Hematopoietic multipotent progenitor cell (in vitro differentiated cells): Measurements from ENCODE around the gene ZNF860. TPM values are rescaled to one million over a fixed set of nuclear protein-coding genes. Genes with fewer than 3 reads are reported as not detected.
"Not testable (repeated sequence)": the region's sequence is repeated elsewhere in the genome, so short reads cannot be mapped to it uniquely, and the experiment has no call there.

ENCODE experiments used
- DNase-seq, 3 donors: peaks; one replicate each; pipeline ENCODE4 v3.0.0-alpha.2; 2011 to 2015; ENCODE audit warnings: low read depth in 2 of 3, low spot score in 2 of 3
- total RNA-seq: library from RNA; depleted of rRNA; stranded (reverse); fragments of >200 nt; gene quantifications from one replicate; pipeline ENCODE4 v1.2.3, GENCODE V29; 2012

Gene ZNF860
- total RNA-seq, 1 donor = under 0.01 TPM

DNA sequence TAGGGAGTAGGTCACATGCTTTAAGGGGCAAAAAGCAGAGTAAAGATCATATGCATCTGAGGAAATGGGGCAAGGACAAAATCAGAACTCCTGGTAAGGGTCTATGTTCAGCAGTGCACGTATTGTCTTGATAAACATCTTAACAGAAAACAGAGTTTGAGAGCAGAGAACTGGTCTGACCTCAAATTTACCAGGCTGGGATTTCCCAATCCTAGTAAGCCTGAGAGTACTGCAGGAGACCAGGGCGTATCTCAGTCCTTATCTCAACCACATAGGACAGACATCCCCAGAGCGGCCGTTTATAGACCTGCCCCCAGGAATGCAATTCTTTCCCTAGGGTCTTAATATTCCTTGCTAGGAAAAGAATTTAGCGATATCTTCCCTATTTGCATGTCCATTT is 13.5 kb downstream of the ZNF860 start:
- not testable (repeated sequence) for DNase-seq

DNA sequence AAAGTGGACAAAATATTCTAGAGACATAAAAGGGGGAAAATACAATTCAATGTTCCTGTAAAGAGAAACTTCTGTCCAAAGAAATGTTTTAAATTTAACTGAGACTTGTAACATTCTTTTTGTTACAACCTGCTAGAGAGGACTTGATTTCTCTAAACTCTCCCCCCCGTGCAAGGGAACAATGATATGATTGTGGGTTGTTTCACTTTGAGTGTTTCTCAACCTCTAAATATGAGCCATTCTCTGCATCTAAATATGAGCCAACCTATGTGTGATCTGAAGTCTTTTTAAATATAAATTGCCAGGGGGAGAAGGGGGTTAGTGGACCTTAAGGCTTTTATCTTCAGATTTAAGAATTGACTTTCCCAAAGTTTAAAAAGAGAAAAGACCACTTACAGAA is 14.6 kb downstream of the ZNF860 start:
- no peak for DNase-seq

DNA sequence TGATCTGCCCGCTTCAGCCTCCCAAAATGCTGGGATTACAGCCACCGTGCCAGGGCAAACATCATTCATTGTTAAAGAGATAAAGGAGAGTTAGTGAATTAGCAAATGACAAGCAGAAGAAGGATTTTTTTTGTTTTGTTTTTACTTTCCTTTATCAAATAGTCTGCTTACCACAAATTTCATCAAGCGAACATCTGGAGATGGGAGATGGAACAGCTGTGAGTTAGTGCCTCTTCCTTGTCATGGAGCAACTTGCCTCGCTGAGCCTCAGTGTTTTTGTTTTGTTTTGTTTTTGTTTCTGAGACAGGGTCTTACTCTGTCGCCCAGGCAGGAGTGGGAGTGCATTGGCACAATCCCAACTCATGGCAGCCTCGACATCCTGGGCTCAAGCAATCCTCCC is 15.9 kb downstream of the ZNF860 start:
- no peak for DNase-seq

DNA sequence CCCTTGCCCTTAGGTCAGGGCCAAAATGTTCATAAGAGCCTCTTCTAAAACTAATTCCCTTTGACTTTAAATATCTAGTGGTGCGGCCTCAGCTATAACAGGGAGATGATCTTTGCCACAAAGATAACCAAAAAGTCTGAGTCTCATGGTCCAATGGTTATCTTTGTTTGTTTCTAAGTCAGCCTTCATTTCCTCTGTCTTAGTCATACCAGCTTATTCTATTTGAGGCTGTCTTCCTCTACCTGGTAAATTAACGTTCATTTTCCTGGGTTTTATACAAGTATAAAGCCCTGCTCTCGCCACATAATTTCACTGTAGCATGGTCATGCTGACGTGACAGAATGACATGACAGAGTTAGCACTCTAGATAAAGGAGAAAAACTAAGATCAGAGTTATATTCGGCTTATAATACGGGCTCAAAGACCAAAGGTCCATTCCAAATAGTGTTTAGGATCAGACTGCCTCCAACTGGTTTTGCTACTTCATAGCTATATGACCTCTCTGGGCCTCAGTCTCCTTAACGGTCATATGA is 18.4 kb downstream of the ZNF860 start:
- no peak for DNase-seq

DNA sequence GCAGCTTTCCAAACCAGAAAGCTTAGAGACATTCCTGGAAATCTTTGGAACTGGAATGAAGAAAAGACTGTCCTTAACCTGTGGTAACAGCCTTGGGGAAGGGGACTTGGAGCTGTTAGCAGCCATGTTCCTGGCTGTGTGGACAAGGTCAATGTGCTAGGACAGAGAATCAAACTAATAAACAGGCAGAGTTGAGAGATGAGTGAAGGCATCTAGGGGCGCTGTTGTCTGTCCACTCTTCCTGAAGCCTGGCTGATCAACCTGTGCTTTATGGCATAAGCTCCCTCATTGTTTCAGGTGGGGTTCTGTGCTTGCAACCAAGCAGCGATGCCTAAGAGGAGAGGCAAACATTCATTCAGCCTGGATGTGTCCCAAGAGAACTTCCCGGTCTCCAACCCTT is 19.3 kb downstream of the ZNF860 start:
- no peak for DNase-seq

DNA sequence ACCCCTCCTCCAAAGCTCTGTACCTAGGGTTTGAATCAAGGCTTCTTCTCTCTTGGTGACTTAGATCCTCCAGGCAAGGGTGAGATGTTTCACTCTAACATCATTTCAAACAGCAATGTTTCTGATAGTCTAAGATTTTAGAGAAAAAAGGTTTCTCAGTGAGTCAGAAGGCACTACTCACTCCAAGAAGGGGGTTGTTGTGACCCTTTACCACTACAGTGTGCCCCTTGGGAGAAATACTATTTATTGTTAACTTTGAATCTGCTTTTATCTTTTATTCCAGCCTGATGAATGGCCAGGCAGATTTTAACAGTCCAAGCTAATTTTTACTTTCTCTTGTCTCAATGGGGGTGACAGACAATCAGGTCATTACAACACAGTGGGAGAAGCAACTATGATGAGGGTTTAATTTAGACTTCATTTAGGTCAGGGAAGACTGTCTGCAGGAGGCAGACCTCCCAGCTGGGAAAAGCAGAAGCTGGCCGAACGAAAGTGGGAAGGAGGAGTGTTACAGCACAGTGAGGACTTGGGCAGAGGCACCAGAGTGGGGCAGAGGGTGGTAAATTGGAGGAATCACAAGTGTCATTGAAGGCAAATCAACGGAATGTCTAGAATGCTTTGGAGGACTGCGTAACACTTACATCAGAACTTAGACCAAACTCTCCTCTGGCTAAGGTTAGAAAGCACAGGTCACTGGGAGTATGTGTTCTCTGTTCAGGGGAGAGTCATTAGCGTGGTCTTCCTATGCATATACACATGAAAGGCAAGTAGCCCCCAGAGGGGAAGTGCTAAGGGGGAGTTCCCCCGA is 21.2 kb downstream of the ZNF860 start:
- DNase-seq = no peak

DNA sequence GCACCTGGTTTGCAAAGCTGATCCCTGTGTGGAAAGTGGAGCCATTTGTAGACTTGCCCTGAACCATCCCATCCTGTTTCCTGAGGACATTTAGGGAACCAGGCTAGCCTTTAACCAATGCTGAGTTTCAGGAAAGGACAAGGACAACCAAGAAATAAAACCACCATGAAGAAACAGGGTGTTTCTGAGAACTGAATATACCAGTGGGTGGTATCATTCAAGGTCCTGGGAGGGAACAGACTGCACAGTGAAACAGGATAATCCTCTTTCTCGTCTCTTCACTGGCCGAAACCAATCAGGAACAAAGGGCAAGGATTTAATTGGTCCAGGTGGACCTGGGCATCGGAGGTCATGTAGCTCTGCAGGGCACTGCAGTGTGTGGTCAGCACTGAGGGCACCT is 21.8 kb downstream of the ZNF860 start:
- DNase-seq = no peak

DNA sequence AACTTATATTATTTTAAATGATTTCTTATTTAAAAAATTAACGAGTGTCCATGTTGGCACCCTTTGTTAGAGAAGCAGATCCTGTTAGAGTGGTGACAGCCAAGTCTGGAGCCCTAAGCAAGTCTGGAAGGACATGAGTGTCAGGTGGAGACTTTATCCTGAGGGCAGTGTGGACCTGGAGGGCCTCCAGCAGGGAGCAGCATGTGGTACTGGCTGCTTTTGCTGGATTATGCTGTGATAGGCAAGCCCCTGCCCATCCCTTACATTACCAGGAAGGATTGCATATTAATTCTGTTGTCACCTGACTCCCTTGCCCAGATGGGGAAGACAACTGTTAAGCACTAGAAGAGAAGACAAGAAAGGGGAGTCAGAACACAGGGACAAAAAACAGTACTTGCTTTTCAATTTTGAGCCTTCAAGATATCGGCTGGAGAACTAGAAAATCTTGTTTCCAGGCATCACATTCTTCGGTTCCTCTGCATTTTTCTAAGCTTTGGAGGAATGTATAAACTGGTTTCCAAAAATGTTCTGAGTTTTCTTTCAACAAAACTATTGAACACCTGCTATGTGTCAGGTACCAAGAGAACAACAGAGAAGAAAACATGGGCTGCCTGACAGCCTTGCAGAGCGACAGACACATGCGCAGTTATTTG is 22.7 kb downstream of the ZNF860 start:
- no peak for DNase-seq

DNA sequence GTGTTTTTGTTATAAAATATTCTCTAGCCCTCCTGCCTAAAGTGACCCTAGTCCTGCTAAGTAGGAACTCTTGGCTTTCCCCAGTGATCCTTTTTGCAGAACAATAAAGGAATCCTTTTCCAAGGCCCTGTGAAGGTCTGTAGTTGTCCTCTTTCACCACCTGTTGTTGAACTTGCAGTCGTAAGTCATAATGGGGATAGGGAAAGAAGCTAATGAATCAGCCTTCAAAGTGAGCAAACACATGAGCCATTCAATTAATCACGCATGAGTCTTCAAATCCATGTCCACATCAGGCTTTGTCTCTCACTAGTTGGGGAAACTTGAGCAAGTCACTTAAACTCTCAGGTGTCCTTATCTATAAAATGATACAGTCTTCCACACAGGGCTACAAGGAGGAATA is 27.6 kb downstream of the ZNF860 start:
- DNase-seq = no peak

DNA sequence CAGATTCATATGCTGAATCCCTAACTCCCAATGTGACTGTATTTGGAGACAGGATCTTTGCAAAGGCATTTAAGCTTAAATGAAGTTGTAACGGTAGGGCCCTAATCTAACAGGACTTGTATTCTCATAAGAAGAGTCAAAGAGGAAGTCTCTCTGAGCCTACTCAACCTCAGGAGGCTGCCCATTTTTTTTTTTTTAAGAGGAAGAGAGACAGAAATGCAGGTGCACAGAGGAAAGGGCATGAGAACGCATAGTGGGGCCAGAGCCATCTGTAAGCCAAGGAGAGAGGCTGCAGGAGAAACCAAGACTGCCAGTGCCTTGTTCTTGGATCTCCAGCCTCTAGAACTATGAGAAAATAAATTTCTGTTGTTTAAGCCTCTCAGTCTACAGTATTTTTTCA is 28.4 kb downstream of the ZNF860 start:
- DNase-seq = peak in 1 of 3 donors; percentile 28

DNA sequence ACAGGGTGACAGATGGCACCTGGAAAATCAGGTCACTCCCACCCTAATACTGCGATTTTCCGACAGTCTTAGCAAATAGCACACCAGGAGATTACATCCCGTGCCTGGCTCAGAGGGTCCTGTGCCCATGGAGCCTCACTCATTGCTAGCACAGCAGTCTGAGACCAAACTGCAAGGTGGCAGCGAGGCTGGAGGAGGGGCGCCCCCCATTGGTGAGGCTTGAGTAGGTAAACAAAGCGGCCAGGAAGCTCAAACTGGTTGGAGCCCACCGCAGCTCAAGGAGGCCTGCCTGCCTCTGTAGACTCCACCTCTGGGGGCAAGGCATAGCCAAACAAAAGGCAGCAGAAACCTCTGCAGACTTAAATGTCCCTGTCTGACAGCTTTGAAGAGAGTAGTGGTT is 29.1 kb downstream of the ZNF860 start:
- DNase-seq = not testable (repeated sequence)

DNA sequence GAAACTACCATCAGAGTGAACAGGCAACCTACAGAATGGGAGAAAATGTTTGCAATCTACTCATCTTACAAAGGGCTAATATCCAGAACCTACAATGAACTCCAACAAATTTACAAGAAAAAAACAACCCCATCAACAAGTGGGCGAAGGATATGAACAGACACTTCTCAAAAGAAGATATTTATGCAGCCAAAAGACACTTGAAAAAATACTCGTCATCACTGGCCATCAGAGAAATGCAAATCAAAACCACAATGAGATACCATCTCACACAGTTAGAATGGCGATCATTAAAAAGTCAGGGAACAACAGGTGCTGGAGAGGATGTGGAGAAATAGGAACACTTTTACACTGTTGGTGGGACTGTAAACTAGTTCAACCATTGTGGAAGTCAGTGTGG is 34.1 kb downstream of the ZNF860 start:
- not testable (repeated sequence) for DNase-seq

DNA sequence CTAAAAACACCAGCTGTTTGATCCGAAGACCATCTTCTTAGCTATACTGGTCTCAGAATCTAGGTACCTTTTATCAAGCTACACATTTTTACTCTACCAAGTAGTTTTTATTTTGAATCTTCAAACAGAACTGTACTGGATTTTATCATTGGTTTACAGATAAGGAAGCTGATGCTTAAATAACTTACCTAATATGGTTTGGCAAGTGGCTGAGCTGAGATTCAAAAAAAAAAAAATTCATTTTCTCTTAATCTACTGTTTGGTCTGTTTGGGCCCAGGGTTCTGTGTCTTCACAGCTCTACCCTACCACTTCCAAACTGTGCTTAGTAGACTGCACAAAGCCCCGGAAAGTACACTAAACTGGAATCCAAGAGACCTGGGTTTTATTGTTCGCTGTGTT is 35.7 kb downstream of the ZNF860 start:
- DNase-seq = no peak

DNA sequence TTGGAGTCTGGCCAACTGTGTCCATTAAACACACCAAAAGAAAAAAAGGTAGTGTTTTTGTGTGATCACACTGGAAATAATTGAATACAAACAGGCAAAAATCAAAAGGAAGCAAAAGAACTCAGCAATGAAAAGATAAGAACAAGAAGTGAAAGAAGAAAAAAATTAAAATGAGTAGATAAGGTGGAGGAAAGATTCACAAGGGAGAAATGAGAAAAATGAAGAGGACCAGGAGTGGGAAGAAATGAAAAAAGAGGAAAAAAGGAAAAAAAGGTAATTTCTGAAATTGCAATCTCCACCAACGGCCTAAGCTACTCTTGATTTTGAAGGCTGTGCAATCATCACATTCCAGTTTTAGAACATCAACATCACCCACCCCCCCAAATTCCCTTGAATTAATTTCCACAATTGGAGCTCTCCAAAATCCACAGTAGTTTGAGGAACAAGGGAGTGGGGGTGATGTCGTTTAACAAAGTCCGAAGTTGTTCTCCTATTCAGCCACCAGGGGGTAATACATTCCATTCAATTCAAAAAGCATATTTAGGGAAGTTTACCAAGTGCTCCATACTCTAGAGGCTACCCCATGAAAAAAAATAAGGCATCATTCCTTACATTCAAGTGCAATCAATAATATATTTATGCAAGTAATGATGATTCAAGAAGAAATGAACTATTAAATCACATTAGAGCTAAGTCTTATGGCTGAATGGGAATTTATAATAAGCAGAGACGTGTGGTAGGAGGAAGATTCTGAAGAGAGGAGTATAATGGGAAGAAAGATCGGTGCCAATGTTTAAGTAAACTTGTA is 37.4 kb downstream of the ZNF860 start:
- peak; percentile 7 to 64 (median 46) for DNase-seq

DNA sequence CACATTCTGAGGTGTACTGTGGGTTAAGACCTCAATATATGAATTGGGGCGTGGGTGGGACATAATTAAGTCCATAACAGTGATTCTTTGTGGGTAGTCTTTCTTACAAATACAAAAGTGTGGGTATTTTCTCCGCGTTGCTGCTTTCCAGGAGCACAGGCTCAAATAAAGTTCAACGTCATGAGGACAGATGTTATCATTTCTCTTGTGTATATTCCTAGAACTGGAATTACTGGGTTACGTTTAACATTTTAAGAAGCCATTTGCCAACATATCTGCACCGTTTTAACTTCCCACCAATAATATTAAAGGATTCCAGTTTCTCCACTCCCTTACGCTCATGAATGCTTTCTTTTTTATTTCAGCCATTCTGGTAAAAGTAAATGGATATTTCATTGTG is 39.6 kb downstream of the ZNF860 start:
- DNase-seq = no peak

DNA sequence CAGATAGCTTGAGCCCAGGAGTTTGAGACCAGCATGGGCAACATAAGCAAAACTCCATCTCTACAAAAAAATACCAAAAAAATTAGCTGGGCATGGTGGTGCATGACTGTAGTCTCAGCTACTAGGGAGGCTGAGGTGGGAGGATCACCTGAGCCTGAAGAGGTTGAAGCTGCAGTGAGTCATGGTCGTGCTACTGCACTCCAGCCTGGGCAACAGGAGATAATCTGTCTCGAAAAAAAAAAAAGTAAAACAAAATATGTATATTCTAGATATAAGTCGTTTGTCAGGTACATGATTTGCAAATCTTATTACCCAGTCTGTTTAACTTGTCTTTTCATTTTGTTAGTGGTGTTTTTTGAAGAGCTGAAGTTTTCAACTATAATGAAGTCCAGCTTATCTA is 40.2 kb downstream of the ZNF860 start:
- no peak for DNase-seq

DNA sequence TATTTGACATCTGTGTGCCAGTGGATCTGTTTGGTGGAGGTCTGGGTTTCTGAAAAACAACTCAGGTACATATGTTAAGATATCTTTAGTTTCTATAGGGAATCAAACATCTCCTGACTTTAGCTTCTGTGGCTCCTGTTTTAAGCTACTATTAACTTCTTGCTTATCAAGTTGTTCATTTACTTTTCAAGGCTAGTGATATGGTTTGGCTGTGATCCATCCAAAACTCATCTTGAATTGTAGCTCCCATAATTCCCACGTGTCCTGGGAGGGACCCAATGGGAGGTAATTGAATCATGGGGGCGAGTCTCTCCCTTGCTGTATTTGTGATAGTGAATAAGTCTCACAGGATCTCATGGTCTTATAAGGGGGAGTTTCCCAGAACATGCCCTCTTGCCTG is 41.4 kb downstream of the ZNF860 start:
- DNase-seq = no peak

DNA sequence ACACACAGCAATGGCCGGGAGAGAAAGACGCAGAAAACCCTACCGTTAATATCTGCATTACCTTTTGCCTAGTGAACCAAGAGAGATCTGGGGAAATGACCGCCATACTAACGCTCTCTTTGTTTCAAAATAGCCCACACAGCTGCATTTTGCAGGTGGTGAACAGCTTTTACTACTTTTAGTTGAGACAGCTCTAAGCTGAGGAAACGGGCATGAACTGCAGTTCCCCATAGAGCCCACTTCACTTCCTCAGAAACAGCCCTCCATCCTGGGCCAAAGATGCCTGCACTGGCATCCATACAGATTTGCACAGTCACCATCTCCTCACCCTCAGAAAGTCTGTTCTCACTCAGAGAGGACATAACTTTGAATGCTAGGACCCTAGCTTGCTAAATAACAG is 45.0 kb downstream of the ZNF860 start:
- DNase-seq = peak in 2 of 3 donors; percentile 13 to 66

DNA sequence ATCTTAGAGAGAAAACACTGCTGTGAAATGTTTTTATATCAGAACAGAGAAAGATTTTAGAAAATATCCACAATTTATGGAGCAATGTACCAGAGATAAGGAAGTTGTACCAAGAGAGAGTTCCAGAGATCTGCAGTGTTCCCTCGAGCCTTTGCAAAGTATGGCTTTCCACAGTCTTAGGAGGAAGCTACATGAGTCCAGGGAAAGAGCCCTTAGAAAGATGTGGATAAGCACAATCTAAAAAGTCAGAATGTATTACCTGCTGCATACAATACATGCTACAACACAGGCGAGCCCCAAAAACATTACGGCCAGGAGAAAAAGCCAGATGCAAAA is 56.4 kb downstream of the ZNF860 start:
- no peak for DNase-seq

DNA sequence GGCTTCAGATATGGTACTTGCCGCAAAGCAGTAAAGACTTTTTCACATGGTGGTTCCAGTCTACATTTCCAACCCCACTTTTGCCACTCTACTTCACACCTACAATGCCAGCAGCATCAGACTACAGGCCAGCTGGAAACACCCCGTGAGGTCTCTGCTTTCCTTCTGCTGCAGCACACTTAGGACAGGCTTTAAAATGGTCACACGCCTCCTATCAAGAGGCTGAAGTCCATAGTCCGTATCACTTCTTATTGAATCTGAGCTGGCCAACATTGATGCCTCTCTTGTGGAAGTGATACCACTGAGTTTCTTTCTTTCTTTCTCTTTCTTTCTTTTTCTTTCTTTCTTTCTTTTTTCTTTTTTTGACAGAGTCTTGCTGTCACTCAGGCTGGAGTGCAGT is 59.8 kb downstream of the ZNF860 start:
- DNase-seq = no peak
